Nephron progenitor cell (in vitro differentiated cells): ENCODE data around the gene CACNA1C.
"Not testable (repeated sequence)": the region's sequence is repeated elsewhere in the genome, so short reads cannot be mapped to it uniquely, and the experiment has no call there.

ENCODE experiments used
- DNase-seq: peaks from one replicate; pipeline ENCODE4 v3.0.0; 2021
- H3K27ac Mint-ChIP-seq: 2 replicates; pipeline ENCODE4 v1.8.0; 2021; ENCODE audit warnings: mild to moderate bottlenecking, moderate library complexity, mixed read lengths
- H3K27me3 Mint-ChIP-seq: 2 replicates; pipeline ENCODE4 v1.8.0; 2021; ENCODE audit warnings: mild to moderate bottlenecking, low read depth, mixed read lengths; ENCODE audit not compliant: poor library complexity
- H3K36me3 Mint-ChIP-seq: 2 replicates; pipeline ENCODE4 v1.8.0; 2021; ENCODE audit warnings: low read depth, mixed read lengths
- H3K4me1 Mint-ChIP-seq: 2 replicates; pipeline ENCODE4 v1.8.0; 2021; ENCODE audit warnings: mixed read lengths
- H3K4me3 Mint-ChIP-seq: 2 replicates; pipeline ENCODE4 v1.8.0; 2021; ENCODE audit warnings: mild to moderate bottlenecking, moderate library complexity, mixed read lengths
- H3K9me3 Mint-ChIP-seq: 2 replicates; pipeline ENCODE4 v1.8.0; 2021; ENCODE audit warnings: mild to moderate bottlenecking, moderate library complexity, mixed read lengths
- TF ChIP-seq, protein P1 (sequence below): fragments of 200-600 bp; sonication (generic); IDR thresholded peaks from 2 replicates; pipeline ENCODE4 v1.5.0; 2021; ENCODE audit warnings: antibody characterized with exemption

Gene CACNA1C

DNA sequence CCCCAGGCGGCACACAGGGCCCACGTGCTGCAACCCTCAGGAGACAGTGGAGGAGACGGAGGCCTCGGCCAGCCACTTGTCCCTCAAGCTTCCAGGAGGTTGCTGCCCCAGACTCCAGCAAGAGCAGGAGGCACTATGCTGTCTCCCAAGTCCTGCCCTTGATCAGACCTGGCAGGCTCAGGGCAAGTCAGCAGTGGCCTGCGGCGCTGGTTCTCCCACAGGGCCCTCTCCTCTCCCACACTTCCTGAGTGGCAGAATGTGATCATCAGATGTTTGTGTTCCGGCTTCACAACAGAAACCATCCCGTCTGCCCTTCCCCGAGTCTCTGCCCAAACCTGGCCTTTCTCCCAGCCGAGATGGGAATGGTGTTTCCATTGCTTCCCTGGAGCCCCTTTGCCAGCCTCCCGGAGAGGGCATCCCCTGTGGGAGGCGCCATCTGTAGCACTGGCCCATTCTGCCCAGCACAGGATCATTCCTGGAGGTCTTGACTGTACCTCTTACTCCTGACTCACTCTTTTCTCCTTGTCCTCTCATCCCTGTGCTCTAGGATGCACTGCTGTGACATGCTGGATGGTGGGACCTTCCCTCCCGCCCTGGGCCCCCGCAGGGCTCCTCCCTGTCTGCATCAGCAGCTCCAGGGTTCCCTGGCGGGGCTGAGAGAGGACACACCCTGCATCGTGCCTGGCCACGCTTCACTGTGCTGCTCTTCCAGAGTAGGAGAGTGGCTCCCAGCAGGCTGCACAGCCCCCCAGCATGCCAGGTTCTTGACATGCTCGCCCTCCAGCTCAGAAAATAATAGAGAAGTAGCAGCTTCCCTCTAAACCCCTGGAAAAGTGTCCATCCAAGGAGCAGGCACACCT is 627.3 kb downstream of the CACNA1C start:
- no peak for DNase-seq
- peak overlapping the region; percentile 59 for H3K27ac Mint-ChIP-seq
- peaks cover 4% of the 10 kb centered on the region for H3K9me3 Mint-ChIP-seq
- peaks cover 56% of the 10 kb centered on the region for H3K4me1 Mint-ChIP-seq
- TF ChIP-seq, protein P1, sequence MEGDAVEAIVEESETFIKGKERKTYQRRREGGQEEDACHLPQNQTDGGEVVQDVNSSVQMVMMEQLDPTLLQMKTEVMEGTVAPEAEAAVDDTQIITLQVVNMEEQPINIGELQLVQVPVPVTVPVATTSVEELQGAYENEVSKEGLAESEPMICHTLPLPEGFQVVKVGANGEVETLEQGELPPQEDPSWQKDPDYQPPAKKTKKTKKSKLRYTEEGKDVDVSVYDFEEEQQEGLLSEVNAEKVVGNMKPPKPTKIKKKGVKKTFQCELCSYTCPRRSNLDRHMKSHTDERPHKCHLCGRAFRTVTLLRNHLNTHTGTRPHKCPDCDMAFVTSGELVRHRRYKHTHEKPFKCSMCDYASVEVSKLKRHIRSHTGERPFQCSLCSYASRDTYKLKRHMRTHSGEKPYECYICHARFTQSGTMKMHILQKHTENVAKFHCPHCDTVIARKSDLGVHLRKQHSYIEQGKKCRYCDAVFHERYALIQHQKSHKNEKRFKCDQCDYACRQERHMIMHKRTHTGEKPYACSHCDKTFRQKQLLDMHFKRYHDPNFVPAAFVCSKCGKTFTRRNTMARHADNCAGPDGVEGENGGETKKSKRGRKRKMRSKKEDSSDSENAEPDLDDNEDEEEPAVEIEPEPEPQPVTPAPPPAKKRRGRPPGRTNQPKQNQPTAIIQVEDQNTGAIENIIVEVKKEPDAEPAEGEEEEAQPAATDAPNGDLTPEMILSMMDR = no peak
- H3K4me3 Mint-ChIP-seq = no peak overlapping the region
- peaks cover 5% of the 10 kb centered on the region for H3K36me3 Mint-ChIP-seq
- H3K27me3 Mint-ChIP-seq = peaks cover 5% of the 10 kb centered on the region

DNA sequence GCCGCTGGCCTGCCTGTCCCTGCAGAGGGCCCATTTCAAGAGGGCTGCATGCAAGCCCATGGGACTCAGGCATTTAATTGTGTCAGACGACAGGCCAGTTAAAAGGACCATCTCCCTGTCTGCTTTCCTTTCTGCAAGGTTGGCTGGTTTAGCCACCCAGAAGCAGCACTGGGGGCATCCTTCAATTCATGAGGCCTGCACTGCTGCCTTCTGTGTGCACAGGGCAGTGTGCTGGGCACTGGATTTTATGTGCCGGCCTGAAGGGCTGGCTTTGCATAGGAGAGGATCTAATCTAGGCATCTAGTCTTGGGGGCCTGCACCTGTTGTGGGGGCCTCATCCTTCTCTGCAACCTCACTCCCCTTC is 627.9 kb downstream of the CACNA1C start:
- Mint-ChIP-seq H3K4me1 (peaks cover 56% of the 10 kb centered on the region), H3K4me3 (no peak overlapping the region), H3K36me3 (peaks cover 5% of the 10 kb centered on the region), H3K9me3 (peaks cover 4% of the 10 kb centered on the region), H3K27ac (no peak overlapping the region), H3K27me3 (peaks cover 5% of the 10 kb centered on the region)
- TF ChIP-seq, protein P1 = no peak
- DNase-seq = no peak

DNA sequence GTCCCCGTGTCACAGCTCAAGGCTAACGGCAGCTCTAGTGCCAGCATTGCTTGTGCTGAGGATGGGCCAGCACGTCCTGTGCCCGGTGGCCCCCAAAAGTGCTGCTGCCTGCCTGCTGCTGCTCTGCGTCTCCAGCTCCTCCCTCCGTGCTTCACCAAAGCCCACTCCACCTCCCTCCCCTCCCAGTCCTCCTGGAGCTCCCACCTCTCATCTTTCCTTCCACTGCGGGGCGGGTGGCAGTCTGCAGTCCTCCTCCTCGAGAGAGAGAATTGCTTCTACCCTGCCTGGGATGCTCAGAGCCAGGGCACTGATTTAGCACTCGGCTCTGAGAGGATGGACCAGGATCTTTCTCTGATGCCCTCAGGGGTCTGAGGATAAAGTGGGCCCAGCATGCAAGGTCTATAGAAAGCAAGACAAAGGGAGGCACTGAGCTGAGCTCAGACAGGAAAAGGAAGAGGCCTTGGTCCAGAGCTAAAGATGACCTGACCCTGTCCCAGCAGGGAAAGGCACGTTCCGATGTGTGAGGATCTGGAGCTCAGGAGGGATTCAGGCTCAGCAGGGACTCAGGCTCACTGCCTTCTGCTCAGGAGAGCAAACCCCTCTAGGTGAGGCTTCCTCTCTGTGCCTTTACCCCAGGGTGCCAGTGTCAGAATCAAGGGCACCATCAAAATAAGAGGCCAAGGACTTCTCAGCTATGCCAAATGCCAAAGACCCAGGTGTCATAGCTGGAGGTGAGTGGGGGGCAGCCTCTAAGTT is 628.8 kb downstream of the CACNA1C start:
- TF ChIP-seq, protein P1 = no peak
- Mint-ChIP-seq H3K9me3 (peaks cover 4% of the 10 kb centered on the region), H3K4me3 (no peak overlapping the region), H3K27ac (peak overlapping the region; percentile 60), H3K36me3 (peaks cover 5% of the 10 kb centered on the region), H3K27me3 (peaks cover 5% of the 10 kb centered on the region), H3K4me1 (peaks cover 56% of the 10 kb centered on the region)
- no peak for DNase-seq

DNA sequence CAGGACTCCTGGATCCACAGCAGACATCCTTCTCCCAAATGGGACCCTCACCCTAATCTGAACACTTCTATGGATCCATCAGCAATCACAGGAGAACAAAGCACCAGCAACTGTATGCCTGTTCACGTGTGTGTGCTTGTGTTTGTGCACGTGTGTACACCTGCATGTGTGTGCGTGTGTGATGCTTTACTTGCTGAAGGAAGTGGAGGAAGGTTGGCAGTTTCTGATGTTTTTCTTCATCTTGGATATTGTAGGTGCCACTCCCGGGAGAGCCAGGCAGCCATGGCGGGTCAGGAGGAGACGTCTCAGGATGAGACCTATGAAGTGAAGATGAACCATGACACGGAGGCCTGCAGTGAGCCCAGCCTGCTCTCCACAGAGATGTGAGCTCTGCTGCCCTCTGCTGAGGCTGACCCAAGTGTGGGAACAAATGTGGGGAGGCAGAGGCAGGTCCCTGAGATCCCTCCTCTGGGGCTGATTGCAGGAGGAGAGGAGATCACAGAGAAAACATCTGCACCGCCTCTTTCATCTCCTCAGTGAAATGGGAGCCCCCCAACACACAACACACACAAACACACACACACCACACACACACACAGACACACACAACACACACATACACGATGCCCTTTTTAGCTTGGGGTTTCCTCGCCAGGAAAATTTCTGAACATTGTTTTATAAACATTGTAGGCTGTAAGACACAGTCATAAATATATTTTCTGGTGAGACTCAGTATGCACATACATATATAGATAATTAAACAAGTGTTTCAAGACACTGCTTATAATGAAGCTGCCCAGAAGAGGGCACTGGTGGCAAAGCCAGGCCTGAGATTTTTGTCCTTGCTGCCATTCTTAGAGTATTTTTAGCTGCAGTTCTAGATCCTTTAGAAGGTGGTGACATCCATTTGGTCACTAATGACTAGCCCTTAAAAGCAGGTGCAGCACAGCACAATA is 629.8 kb downstream of the CACNA1C start:
- Mint-ChIP-seq H3K4me3 (no peak overlapping the region), H3K36me3 (peaks cover 5% of the 10 kb centered on the region), H3K4me1 (peaks cover 56% of the 10 kb centered on the region), H3K9me3 (peaks cover 4% of the 10 kb centered on the region), H3K27ac (peak overlapping the region; percentile 21), H3K27me3 (peaks cover 5% of the 10 kb centered on the region)
- TF ChIP-seq, protein P1 = peak; percentile 42
- DNase-seq = peak; percentile 62

DNA sequence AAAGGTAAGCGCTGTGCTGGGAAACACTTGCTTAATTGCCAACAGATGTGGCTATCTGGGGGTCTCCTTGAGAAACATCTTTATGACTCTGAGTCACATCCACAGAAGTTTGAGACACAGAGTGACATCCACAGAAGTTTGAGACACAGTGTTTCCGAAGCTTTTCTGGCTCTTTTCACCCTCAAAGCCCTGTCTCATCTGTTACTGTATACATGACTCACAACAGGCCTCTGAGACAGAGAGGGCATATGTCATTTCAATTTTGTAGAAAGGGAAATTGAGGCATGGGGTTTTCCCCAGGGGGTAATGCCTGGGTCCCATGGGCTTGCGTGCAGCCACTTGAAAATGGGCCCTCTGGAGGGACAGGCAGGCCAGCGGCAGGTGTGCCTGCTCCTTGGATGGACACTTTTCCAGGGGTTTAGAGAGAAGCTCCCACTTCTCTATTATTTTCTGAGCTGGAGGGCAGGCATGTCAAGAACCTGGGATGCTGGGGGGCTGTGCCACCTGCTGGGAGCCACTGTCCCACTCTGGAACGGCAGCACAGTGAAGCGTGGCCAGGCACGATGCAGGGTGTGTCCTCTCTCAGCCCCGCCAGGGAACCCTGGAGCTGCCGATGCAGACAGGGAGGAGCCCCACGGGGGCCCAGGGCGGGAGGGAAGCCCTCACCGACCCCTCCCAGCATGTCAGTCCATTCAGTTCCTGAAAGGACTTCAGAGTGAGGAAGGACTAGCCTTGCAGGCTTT is 630.7 kb downstream of the CACNA1C start:
- Mint-ChIP-seq H3K9me3 (peaks cover 4% of the 10 kb centered on the region), H3K4me1 (peaks cover 48% of the 10 kb centered on the region), H3K27ac (no peak overlapping the region), H3K4me3 (no peak overlapping the region), H3K27me3 (peaks cover 9% of the 10 kb centered on the region), H3K36me3 (peaks cover 5% of the 10 kb centered on the region)
- TF ChIP-seq, protein P1 = no peak
- no peak for DNase-seq

DNA sequence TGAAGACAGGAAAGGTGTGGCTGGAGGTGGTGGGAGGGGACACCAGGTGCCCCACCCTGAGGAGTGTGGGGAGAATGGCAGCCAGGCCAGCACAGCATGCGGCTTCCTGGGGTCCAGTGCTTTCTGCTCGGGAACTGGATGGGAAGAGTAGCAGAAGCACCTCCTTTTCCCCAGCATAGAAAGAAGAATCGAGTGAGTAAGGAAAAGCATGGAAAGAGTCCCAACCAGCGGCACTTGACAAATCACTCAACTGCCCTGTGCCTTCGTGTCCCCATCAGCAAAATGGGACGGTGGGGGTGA is 631.2 kb downstream of the CACNA1C start:
- Mint-ChIP-seq H3K27ac (peak overlapping the region; percentile 31), H3K4me1 (peaks cover 43% of the 10 kb centered on the region)
- H3K36me3 Mint-ChIP-seq, DNase-seq, H3K27me3 Mint-ChIP-seq, H3K4me3 Mint-ChIP-seq, H3K9me3 Mint-ChIP-seq: not testable (repeated sequence)

DNA sequence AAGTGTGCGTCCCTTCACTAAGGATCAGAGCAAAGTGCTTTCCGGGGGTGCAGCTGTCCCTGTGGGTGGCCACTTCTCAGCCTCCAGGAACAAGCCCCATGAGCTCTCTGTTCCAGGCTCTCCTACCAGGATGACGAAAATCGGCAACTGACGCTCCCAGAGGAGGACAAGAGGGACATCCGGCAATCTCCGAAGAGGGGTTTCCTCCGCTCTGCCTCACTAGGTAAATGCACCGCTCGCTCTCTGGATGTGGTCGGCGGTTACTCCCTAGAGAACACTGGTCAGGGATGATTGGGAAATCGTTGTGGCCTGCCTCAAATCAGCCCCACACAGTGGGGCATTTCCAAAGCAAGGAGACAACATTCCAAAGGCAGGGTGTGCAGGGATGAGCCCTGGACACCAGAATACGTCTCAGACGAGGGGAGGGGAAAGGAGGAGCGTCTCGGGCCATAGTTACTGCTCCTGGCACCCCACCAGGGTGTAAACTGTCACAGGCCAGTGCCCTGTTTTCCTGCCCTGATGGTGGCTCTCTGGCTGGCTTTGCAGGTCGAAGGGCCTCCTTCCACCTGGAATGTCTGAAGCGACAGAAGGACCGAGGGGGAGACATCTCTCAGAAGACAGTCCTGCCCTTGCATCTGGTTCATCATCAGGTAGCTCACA is 633.0 kb downstream of the CACNA1C start:
- H3K36me3 Mint-ChIP-seq, H3K4me3 Mint-ChIP-seq, H3K9me3 Mint-ChIP-seq: not testable (repeated sequence)

More for the DNA sequence above, 633.0 kb downstream of the CACNA1C start:
- H3K27ac Mint-ChIP-seq, DNase-seq: not testable (repeated sequence)
- peaks cover 20% of the 10 kb centered on the region for H3K27me3 Mint-ChIP-seq
- H3K4me1 Mint-ChIP-seq = peaks cover 38% of the 10 kb centered on the region
